NCI-H2196 treated with DMSO at 0.1 percent for 48 hours (cell line): ENCODE data around the gene NRTN.

Source experiments
- DNase-seq: peaks from one replicate; lab custom pipeline; 2025; ENCODE audit not compliant: unreplicated experiment; lab: John Stamatoyannopoulos, UW

The NRTN gene

DNA sequence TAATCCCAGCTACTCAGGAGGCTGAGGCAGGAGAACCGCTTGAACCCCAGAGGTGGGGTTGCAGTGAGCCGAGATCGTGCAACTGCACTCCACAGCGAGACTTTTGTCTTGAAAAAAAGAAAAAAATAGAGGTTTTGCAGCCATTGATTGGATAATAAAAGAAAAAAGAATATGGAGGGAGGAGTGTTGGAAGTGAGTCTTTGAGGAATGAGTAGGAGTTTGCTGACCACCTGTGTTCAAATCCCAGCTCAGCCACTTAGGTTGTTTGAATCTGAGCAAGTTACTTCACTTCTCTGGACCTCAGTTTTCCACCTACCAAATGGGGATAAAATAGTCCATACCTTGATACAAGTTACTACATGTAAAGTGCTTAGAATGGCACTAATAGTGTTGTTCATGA lies 6.2 kb downstream of the NRTN start:
- no peak for DNase-seq

DNA sequence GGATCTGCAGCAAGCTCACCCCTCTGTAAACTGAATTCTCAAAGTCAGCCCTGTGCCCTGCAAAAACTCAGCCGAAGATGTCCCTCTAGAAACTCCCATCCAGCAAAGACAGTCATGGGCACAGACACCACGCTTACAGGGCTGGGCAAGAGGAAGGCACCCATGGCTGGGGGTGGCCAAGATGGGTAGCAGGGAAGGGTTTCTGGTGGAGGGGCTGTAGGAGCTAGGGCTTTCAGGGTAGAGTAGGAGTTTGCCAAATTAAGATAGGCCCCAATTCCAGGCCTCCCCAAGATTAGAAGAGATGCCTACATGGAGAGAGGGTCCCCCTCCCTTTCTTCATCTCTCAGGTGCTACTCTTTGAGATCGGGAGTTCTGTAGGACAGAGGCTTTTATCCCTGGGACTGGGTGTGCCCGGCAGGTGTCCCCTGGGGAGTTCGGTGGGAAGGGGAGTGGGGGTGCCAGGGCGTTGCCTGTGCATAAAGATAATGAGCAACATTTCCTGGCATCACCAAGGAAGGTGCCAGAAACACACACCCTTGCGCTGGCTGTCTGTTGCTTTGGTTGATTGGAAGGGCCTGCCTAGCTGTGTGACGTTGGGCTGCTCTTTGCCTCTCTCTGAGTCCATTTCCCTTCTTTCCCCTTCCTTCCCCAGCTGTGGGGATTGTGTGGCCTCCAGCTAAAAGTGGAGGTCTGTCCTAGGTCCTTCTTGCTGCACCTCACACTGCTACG lies 9.4 kb downstream of the NRTN start:
- no peak for DNase-seq

DNA sequence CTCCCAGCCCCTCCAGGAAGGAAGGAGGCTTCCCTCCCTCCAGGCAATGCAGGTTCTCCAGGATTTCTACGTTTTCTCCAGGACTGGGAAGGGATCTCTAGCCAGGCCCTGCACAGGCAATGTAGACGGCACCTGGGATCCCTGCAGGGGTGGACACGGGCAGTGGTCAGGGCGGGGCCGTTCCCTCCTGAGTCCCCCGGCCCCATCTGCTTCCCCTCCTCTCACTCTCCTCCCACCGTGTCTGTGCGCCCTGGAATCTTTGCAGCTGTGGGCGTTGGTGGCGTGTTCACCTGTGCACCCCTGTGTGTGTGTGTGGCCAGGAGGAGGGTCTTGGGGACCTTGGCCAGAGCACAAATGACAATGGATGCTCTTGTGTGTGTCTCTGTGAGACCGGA lies 10.0 kb downstream of the NRTN start:
- DNase-seq, result no peak

DNA sequence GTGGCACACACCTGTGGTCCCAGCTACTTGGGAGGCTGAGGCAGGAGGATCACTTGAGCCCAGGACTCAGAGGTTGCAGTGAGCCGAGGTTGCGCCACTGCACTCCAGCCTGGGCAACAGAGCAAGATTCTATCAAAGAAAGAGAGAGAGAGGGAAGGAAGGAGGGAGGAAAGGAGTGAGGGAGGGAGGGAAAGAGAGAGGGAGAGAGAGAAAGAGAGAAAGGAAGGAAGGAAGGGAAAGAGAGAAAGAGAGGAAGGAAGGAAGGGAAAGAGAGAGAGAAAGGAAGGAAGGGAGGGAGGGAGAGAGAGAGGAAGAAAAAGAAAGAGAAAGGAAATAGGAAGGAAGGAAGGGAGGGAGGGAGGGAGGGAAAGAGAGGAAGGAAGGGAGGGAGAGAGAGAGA lies 12.4 kb downstream of the NRTN start:
- DNase-seq, result no peak

DNA sequence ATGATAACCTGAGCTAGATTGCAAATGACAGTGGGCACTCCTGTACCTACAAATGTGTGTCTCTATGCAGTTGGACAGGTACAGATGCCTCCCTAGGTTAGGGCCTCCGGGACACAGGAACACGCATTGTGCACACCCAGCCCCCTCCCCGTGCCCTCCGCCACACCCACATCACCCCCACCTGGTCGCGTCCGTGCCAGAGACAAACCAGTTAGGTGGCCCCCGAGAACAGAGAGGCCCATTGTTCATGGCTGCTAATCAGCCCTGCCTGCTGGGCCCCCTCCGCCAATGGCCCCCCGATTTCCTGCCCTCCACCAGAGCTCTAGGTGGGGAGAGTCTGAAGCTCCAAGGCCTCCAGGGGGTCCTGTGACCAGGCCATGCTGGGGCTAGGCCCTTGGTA lies 13.7 kb downstream of the NRTN start:
- no peak for DNase-seq

DNA sequence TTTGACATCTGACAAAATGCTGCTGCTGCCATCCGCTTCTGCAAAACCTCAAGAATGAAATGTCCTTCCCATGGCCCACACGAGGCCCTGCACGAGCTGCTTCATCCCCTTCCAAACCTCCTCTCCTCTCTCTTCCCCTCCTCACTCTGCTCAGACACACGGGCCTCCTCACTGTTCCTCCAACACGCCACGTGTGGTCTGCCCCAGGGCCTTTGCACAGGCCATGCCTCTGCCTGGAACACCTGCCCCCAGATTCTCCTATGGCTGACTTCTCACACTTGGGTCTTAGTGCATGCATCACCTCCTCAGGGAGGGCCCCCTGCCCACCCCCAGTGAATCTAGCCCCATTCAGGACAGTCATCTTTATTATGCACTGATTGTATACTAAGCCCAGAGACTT lies 15.9 kb downstream of the NRTN start:
- no peak for DNase-seq

DNA sequence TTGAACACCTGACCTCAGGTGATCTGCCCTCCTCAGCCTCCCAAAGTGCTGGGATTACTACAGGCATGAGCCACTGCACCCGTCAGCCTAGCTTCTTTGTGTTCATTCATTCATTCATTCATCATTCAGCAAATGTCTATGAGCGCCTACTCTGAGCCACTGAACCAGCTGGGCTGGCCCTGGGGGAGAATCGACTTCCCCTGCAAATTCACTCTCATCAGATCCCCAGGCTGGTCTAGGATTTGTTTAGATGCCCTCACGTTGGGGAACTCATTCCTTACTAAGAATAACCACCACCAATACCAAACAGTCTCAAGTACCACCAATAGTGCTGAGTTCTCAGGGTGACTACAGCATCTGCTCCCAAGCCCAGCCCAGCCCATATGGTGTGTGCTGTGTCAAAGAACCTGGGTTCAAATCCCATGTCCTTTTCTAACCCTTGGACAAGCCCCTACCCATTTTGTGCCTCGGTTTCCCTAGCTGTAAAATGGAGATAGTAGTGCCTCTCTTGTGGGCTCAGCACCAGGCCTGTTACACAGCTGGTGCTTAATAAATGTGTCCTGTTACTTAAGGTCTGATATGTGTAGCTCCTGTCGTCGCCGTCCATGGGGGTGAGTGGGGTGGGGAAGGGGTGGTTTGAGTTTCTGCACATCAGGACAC lies 16.8 kb downstream of the NRTN start:
- DNase-seq, result no peak

DNA sequence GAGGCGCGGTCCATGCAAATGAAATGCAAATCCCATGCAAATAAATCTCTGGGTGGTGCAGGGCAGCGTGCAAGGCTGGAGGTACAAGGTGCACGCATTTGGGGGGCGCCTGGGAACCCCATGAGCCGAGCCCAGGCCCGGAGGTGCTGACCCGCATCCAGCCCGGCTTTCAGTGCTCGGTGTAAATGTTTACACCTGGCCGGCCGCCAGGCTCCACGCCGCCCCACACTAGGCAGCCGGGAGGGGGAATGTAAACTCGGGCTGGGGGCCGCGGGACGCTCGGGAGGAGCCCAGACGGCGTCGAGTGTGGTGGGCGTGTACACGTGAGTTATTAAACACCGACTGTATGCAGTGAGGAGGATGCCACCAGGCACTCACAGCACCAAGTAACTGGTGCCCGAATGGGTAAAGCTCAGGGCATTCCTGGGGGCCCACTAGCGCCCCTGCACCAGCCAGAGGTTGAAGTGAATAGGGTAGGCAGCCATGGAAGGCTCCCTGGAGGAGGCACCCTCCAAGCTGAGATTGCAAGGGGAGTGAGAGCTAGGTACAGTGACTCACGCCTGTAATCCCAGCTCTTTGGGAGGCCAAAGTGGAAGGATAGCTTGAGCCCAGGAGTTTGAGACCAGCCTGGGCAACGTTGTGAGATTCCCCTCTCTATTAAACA lies 17.4 kb downstream of the NRTN start:
- no peak for DNase-seq

DNA sequence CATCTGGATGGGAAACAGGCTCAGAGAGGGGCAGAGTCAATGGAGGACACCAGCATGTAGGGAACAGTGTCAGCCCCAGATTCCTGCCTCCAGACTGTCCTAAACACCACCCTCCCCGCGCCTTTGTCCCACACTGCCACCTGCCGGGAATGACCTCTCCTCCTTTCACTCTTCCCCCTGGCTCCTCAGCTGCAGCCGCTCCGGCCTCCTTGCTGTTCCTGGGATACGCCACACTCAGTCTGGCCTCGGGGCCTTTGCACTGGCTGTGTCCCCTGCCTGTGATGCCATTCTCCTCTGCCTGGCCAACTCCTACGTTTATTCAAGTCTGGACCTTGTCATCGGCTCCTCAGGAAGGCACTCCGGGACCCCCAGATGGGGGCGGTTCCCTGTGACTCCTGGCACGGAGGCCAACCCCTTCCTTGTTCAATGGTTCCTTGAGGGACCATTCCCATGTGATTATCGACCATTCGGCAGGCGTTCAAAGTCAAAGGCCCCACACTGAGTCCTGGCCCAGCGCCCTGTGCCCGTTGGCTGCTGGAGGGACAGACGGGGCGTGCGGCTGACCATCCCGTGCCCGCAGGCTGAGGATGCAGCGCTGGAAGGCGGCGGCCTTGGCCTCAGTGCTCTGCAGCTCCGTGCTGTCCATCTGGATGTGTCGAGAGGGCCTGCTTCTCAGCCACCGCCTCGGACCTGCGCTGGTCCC lies 18.9 kb downstream of the NRTN start:
- no peak for DNase-seq

DNA sequence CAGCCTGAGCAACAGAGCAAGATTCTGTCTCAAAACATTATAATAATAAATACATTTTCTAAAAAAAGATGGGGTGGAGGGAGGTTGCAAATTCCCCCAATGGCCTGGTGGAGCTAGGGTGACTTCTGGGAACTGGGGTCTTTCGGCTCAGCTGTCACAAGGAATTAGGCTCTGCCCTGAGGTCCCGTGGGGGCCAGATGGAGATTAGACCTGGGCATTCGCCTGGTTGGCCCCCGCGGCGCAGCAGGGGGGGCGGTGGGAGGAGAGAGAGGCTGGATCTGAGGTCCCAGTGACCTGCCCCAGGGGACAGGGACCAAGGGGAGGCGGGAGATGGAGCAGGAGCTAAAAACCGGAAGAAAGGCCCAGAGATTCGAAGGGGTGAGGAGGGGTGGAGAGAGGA lies 19.9 kb downstream of the NRTN start:
- DNase-seq, result no peak

DNA sequence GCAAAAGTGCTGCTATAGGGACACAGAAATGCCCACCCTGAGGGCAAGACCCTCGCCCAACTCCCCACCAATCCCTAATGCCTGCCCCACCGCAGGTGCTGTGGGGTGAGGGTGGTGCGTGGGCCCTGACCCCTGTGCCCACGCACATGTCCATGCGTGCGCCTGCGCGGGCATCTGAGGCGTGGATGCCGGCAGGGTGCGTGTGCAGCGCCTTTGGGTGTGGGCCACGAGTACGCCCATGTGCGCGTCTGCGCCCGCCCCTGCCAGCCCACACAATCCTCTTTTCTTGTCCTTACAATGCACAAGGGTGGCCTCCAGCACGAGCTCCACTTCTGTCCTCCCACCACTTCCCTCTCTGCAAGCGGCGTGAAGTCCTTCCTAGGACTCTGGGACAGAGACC lies 20.3 kb downstream of the NRTN start:
- DNase-seq, result no peak

DNA sequence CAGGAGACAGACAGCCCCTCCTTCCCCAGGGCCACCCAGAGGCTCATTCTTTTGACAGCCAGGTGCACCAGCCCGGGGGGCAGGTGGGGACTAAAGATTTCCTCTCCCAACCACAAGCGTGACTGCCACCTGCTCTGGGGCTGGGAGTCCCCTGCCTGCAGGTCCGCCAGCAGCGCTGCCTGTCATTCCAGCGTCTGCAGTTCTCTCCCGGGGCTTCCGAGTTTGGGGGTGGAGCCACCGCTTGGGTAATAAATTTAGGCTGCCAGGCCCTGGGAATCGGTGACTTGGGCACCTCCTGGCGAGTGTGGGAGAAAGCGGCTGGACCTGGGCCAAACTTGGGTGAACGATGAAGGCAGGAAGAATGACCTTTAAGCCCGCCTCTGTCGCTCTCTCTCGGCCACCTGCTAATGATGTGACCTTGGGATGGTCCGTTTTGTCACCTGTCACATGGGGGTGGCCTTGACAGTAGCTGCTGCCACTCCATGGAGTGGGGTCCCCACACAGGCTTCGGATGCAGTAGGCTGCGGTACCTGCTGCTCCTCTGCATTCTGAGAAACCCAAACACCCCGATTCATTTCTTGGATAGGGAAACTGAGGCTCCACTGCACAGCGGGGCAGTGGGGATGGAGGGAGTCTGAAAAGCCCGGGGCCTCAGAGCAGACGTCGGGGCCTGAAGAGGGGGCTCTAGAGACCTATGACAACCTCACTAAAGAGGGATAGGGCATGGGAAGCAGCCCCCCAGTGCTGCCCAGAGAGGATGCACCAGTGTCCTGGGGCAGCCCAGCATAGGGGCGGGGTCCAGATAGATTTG lies 21.9 kb downstream of the NRTN start:
- peak; percentile 79 for DNase-seq

DNA sequence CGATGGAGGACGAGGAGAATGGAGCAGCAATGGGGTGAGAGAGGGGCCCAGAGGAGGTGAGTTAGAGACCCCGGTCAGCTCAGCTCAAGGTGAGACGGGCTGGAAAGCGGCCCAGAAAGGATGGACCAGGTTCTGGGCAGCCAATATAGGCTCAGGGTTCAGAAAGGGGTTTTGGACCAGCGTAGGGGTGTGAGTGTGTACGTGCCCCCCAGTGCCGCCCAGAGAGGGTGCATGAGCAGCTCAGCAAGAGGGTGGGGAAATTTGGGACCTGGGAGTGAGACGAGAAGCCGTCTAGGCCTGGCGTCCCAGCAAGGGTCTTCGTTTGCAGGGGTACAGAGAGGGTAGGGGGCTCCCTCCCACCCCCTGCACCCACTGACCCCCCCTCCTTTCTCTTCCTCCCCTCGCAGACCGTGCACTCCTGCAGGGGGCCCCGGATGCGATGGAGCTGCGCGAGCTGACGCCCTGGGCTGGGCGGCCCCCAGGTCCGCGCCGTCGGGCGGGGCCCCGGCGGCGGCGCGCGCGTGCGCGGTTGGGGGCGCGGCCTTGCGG lies 22.5 kb downstream of the NRTN start:
- no peak for DNase-seq

DNA sequence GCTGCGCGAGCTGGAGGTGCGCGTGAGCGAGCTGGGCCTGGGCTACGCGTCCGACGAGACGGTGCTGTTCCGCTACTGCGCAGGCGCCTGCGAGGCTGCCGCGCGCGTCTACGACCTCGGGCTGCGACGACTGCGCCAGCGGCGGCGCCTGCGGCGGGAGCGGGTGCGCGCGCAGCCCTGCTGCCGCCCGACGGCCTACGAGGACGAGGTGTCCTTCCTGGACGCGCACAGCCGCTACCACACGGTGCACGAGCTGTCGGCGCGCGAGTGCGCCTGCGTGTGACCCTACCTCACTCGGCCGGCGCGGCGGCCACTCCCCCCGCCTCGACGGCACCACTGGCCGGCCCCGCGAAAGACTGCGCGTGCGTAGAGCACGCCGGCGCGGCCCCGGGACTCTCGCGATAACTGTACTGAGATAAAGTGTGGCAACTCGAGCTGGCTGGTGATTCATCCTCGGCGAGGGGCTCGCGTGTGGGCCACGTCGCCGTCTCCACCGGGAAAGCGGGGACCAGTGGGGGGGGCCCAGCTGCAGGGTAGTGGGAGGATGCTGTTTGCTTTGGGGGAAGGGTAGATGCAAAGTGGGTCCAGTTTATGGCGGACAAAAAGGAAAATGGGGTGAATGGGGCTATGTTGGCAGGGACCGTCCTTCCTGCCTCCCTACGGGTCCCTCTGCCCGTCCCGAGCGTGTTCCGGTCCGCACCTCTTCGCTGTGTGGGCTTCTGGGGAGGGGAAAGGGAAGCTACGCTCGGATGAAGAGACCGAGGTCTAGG lies 23.2 kb downstream of the NRTN start:
- peak; percentile 94 for DNase-seq

DNA sequence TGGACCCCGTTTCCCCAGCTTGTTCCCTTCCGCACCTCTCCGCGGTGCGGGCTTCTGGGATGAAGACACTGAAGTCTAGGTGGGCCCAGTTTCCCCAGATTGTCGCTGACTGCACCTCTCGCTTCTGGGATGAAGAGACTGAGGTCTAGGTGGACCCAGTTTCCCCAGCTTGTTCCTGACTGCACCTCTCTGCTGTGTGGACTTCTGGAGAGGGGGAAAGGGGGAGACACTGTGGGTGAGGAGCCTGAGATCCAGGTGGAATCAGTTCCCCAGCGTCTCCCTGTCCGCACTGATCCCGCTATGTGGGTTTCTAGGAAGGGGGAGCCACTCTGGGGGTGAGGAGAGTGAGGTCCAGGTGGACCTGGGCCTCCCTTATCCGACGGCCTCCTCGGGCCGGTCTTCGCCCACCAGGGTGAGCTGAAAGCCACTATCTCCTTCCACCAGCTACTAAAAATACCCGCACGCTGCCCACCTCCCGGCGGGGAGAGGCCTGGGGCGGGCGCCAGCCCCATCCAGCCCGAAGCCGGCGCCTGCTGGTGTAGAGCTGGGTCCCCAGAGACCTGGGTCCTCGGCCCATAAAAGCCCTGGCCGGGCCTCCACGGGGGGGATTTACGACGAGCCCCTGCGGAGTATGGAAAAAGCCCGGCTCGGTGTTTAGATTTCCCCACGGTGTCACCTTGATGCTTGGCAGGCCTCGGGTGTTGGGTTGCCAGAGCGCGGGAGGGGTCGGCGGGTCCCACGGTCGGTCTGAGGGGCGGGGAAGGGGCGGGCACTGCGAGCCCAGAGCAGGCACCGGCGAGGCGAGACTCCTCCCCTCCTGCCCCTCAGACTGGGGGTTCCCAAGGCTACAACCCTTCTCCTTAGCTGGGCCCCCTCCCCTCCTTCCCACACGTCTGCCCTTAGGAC lies 24.0 kb downstream of the NRTN start:
- no peak for DNase-seq

DNA sequence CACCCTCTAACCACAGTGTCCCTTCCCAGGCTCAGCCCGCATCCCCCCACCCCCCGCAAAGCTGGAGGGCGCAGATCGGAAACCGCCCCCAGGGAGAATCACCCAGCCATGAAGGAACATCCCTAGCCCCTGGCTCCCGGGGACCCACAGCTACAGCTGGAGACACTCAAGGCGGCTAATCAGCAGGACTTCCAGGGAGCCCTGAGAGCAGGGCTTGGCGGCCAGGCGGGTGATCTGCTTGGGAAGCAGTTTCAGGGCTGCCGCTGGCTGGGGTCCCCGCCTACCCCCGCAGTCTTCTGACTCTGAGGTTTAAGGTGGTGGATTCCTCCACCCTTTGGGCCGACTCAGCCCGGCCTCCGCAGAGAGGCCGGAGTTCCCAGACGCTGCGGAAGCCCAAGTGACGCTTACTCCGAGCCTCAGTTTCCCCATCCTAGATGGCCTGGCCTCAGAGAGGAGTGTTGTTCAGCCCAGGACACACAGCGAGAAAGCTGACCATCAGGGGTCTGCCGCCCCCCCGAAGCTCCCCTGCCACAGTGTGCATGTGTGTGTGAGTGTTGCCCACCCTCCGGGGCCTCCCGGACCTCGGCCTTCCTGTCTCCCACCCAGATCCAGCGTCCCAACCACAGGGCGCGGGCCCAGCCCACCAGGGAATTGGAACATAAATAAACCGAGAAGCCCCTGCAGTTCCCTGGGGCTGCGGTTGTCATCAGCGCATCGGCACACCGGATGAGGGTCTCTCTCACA lies 24.9 kb downstream of the NRTN start:
- DNase-seq, result no peak

DNA sequence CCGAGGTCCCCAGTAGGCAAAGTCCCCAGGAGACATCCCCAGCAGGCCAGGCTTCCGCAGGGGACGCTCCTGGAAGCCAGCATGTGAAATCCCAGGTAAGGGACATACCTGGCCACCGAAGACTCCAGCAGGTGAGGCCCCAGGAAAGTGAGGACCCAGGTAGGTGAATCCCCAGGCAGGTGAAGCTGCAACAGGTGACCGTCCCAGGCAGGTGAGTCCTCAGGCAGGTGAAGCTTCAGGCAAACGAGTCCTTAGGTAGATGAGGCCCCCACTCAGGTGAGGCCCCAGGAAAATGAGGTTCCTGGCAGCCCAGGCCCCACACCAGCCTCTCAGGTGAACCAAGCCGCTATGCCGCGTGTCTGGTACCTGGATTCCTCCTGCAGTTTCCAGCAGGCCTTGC lies 26.3 kb downstream of the NRTN start:
- no peak for DNase-seq

DNA sequence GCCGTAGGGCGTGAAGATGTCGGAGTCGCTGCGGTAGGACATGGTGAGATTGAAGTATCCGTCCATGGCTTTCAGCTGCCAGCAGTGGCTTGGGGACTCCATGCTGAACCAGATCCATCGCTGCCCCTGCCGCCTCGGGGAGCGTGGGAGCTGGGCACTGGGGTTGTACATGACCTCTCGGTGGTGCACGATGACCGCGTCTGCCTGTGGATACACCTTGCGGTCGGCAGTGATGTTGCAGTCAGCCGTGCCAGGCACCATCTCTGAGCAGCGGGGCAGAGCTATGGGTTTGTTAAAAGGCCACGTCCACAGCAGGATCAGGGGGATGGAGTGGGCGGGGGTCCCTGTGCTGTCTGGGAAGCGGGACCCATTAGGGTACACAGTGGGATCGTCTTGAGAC lies 27.2 kb downstream of the NRTN start:
- DNase-seq, result no peak
